ENCODE measurements around the gene ZDHHC18. TPM values are rescaled to one million over a fixed set of nuclear protein-coding genes. Genes with fewer than 3 reads are reported as not detected.
A peak's percentile ranks its signal among the peaks of the same experiment; 100 is the strongest.

The ZDHHC18 gene
- total RNA-seq, 1 donor from 2014 or later, result 24.2 TPM

- DNase-seq (ENCODE audit: extremely low spot score, unreplicated experiment), result peak; percentile 96
- Mint-ChIP-seq H3K4me1 (ENCODE audit: unreplicated experiment) (peaks cover 24% of the 10 kb centered on the region), H3K27ac (ENCODE audit: unreplicated experiment) (peak within 1 kb of the TSS; percentile 95), H3K36me3 (ENCODE audit: unreplicated experiment) (peaks cover 7% of the 10 kb centered on the region), H3K9me3 (ENCODE audit: unreplicated experiment) (no peaks in the 10 kb centered on the region), H3K4me3 (ENCODE audit: unreplicated experiment) (peak within 1 kb of the TSS; percentile 97), H3K27me3 (ENCODE audit: unreplicated experiment) (no peaks in the 10 kb centered on the region)
- no peak for TF ChIP-seq CTCF (IDR thresholded peaks at IDR 0.05)
These were observed 73.7 kb downstream of the ZDHHC18 start, which contains the start of gene GPATCH3 for GRCh38 chr1:26900001-26900814. Gene GPATCH3, minus strand, starts transcription at chr1:26900467. Its CDS starts 25 bp downstream, at chr1:26900442.

DNA sequence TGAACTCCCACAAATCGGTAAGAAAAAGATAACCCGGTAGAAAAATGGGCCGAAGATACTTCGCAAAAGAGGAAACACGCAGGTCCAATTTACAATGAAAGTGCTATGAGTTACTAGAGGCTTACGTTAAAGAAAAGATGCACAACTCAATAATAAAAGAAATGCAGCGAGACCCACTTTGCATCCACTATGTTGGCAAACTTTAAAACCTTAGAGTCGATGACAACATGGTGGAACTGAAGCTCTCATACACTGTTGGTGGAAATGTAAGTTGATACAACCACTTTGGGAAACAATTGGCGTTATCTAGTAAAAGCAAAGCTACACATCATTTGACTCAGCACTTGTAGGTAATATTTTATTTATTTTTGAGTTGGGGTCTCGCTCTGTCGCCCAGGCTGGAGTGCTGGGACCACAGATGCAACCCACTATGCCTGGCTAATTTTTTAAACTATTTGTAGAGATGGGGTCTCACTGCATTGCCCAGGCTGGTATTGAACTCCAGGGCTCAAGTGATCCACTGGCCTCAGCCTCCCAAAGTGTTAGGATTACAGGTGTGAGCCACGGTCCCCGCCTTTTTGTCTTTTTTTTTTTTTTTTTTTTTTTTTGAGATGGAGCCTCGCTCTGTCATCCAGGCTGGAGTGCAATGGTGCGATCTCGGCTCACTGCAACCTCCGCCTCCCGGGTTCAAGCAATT, 74.5 kb downstream of the ZDHHC18 start:
- Mint-ChIP-seq H3K27me3 (ENCODE audit: unreplicated experiment) (no peaks in the 10 kb centered on the region), H3K4me3 (ENCODE audit: unreplicated experiment) (peak overlapping the region; percentile 97), H3K27ac (ENCODE audit: unreplicated experiment) (peak overlapping the region; percentile 95), H3K9me3 (ENCODE audit: unreplicated experiment) (no peaks in the 10 kb centered on the region), H3K4me1 (ENCODE audit: unreplicated experiment) (peaks cover 24% of the 10 kb centered on the region), H3K36me3 (ENCODE audit: unreplicated experiment) (peaks cover 7% of the 10 kb centered on the region)
- TF ChIP-seq CTCF (IDR thresholded peaks at IDR 0.05), result no peak
- DNase-seq (ENCODE audit: extremely low spot score, unreplicated experiment), result no peak

Other genes starting within 250 kb of the ZDHHC18 start
- gene ARID1A, start 130.7 kb upstream of the ZDHHC18 start, total RNA-seq, result 70.0 and 78.7 TPM in 2 replicates
- 14.2 TPM in 2 replicates for gene PIGV, start 38.7 kb upstream of the ZDHHC18 start, total RNA-seq
- gene SFN, start 36.5 kb downstream of the ZDHHC18 start, total RNA-seq, result not detected in 2 replicates
- gene GPN2, start 63.6 kb downstream of the ZDHHC18 start, total RNA-seq, result 26.4 and 26.6 TPM in 2 replicates
- 19.9 and 20.4 TPM in 2 replicates for gene GPATCH3, start 73.8 kb downstream of the ZDHHC18 start, total RNA-seq
- not detected in 2 replicates for gene NR0B2, start 87.3 kb downstream of the ZDHHC18 start, total RNA-seq
- gene NUDC, start 95.1 kb downstream of the ZDHHC18 start, total RNA-seq, result 51.0 and 54.3 TPM in 2 replicates
- gene KDF1, start 133.8 kb downstream of the ZDHHC18 start, total RNA-seq, result not detected in 2 replicates
- 33.7 and 36.3 TPM in 2 replicates for gene TRNP1, start 167.0 kb downstream of the ZDHHC18 start, total RNA-seq
- gene TENT5B, start 186.2 kb downstream of the ZDHHC18 start, total RNA-seq, result 6.8 and 7.9 TPM in 2 replicates